ENCODE data around the gene EMSY. TPM values are rescaled to one million over a fixed set of nuclear protein-coding genes. Genes with fewer than 3 reads are reported as not detected.

EMSY gene
- total and polyA plus RNA-seq, 2 donors (not counting 1 experiment from before 2014, with no cell fraction given), result 27.4 to 59.7 TPM

- H3K27me3 ChIP-seq (replicated peaks in 1 of 4; ENCODE audit: control extremely low read depth in 1 of 4, control insufficient read depth in 3 of 4, insufficient read depth in 4 of 4, low read length in 3 of 4), result no peaks in the 10 kb centered on the region
- H3K4me3 ChIP-seq (ENCODE audit: control extremely low read depth in 1 of 5, extremely low read depth in 1 of 5, insufficient read depth in 1 of 5, low read depth in 2 of 5, low read length in 4 of 5), result no peak overlapping the region
- ATAC-seq (ENCODE audit: low read depth) (peak; percentile 56), DNase-seq (peak; percentile 66)
- Mint-ChIP-seq H3K9me3 (ENCODE audit: insufficient read depth) (no peaks in the 10 kb centered on the region), H3K4me3 (no peak overlapping the region), H3K4me1 (peaks cover 26% of the 10 kb centered on the region), H3K27ac (peak overlapping the region; percentile 34), H3K27me3 (no peaks in the 10 kb centered on the region)
- H3K4me1 ChIP-seq (ENCODE audit: control insufficient read depth in 2 of 2, insufficient read depth in 2 of 2, low read length in 2 of 2), result peaks cover 11 to 17% of the 10 kb centered on the region in 2 donors
- ChIA-PET POLR2A (interaction anchor here (0.7 kb wide), 1 partner anchor 84 kb away, joined by 3 read pairs; no protein-coding TSS in a partner anchor), CTCF (interaction anchor here (1.0 to 2.9 kb wide), 5 partner anchors 10 to 133 kb away, joined by 3 to 12 read pairs (median 4); no protein-coding TSS in a partner anchor)
- 46% methylated on average over 24 of the region's 25 CpGs for WGBS (ENCODE audit: insufficient coverage)
- H3K4me2 ChIP-seq (replicated peaks; ENCODE audit: low read depth, low read length, poor library complexity, severe bottlenecking), result peak overlapping the region; percentile 57
- H3K9ac ChIP-seq (ENCODE audit: low read length), result no peak overlapping the region
- intact Hi-C loops (cut with micrococcal nuclease), result loop anchor here (10.0 kb wide), 1 partner anchor 46 kb away; no protein-coding TSS in a partner anchor
- H3K27ac ChIP-seq (ENCODE audit: low read length in 2 of 2), result no peak overlapping the region
- no peak for TF ChIP-seq EZH2 (IDR thresholded peaks at IDR 0.05; ENCODE audit: borderline replicate concordance, insufficient read depth, low read depth, low read length, poor library complexity, severe bottlenecking)
- TF ChIP-seq, protein P1, sequence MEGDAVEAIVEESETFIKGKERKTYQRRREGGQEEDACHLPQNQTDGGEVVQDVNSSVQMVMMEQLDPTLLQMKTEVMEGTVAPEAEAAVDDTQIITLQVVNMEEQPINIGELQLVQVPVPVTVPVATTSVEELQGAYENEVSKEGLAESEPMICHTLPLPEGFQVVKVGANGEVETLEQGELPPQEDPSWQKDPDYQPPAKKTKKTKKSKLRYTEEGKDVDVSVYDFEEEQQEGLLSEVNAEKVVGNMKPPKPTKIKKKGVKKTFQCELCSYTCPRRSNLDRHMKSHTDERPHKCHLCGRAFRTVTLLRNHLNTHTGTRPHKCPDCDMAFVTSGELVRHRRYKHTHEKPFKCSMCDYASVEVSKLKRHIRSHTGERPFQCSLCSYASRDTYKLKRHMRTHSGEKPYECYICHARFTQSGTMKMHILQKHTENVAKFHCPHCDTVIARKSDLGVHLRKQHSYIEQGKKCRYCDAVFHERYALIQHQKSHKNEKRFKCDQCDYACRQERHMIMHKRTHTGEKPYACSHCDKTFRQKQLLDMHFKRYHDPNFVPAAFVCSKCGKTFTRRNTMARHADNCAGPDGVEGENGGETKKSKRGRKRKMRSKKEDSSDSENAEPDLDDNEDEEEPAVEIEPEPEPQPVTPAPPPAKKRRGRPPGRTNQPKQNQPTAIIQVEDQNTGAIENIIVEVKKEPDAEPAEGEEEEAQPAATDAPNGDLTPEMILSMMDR (IDR thresholded peaks at IDR 0.05), result no peak
- H3K9me3 ChIP-seq (ENCODE audit: control extremely low read depth in 1 of 3, control insufficient read depth in 2 of 3, insufficient read depth in 1 of 3, low read length in 2 of 3), result no peaks in the 10 kb centered on the region
- H4K20me1 ChIP-seq (ENCODE audit: control insufficient read depth, insufficient read depth, low read length, poor library complexity, severe bottlenecking), result no peaks in the 10 kb centered on the region
- H2AFZ ChIP-seq (ENCODE audit: insufficient read depth, low read depth, low read length, poor library complexity, severe bottlenecking), result peak overlapping the region; percentile 59
- H3K79me2 ChIP-seq (ENCODE audit: control insufficient read depth, insufficient read depth, low read length), result no peaks in the 10 kb centered on the region
- no peaks in the 10 kb centered on the region for H3K36me3 ChIP-seq (replicated peaks in 1 of 2; ENCODE audit: control extremely low read depth in 1 of 2, control insufficient read depth in 1 of 2, extremely low read depth in 1 of 2, insufficient read depth in 2 of 2, low read length in 1 of 2)
Observed at GRCh38 chr11:76588455-76589325, 143.9 kb downstream of the EMSY start.

DNA sequence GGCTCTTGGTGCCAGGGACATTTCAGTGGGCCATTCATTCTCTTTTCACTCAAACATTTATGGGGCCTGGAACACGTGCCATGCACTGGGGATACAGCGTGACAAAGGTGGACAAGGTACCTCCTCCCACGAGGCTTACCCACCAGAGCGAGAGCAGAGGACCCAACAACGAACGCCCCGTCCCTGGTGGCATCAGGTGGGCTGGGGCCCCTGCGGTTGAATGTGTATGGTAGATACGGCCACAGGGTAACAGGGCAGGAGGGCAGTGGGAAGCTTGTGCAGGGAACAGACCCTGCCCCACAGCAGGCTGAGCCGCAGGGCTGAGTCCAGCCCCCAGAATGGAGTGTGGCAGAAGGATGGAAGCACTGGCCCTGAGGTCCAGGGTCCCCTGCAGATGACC is 144.7 kb downstream of the EMSY start:
- Histone ChIP-seq H3K27ac (ENCODE audit: low read length in 2 of 2) (no peak overlapping the region), H3K79me2 (ENCODE audit: control insufficient read depth, insufficient read depth, low read length) (no peaks in the 10 kb centered on the region), H3K27me3 (replicated peaks in 1 of 4; ENCODE audit: control extremely low read depth in 1 of 4, control insufficient read depth in 3 of 4, insufficient read depth in 4 of 4, low read length in 3 of 4) (no peaks in the 10 kb centered on the region), H3K36me3 (replicated peaks in 1 of 2; ENCODE audit: control extremely low read depth in 1 of 2, control insufficient read depth in 1 of 2, extremely low read depth in 1 of 2, insufficient read depth in 2 of 2, low read length in 1 of 2) (no peaks in the 10 kb centered on the region), H2AFZ (ENCODE audit: insufficient read depth, low read depth, low read length, poor library complexity, severe bottlenecking) (no peak overlapping the region), H3K4me2 (replicated peaks; ENCODE audit: low read depth, low read length, poor library complexity, severe bottlenecking) (no peak overlapping the region), H3K4me1 (ENCODE audit: control insufficient read depth in 2 of 2, insufficient read depth in 2 of 2, low read length in 2 of 2) (peaks cover 11 to 18% of the 10 kb centered on the region in 2 donors), H3K4me3 (ENCODE audit: control extremely low read depth in 1 of 5, extremely low read depth in 1 of 5, insufficient read depth in 1 of 5, low read depth in 2 of 5, low read length in 4 of 5) (no peak overlapping the region), H3K9me3 (ENCODE audit: control extremely low read depth in 1 of 3, control insufficient read depth in 2 of 3, insufficient read depth in 1 of 3, low read length in 2 of 3) (no peaks in the 10 kb centered on the region), H4K20me1 (ENCODE audit: control insufficient read depth, insufficient read depth, low read length, poor library complexity, severe bottlenecking) (no peaks in the 10 kb centered on the region), H3K9ac (ENCODE audit: low read length) (no peak overlapping the region)
- ATAC-seq (ENCODE audit: low read depth) (no peak), DNase-seq (no peak)
- ChIA-PET POLR2A (no interaction called here), CTCF (interaction anchor here (2.5 to 2.9 kb wide), 2 partner anchors 9 to 85 kb away, joined by 5 to 12 read pairs; no protein-coding TSS in a partner anchor)
- Mint-ChIP-seq H3K9me3 (ENCODE audit: insufficient read depth) (no peaks in the 10 kb centered on the region), H3K4me3 (no peak overlapping the region), H3K27ac (peak overlapping the region; percentile 34), H3K27me3 (no peaks in the 10 kb centered on the region), H3K4me1 (peaks cover 26% of the 10 kb centered on the region)
- WGBS (ENCODE audit: insufficient coverage), result 98% methylated on average over 10 of the region's 10 CpGs
- TF ChIP-seq EZH2 (IDR thresholded peaks at IDR 0.05; ENCODE audit: borderline replicate concordance, insufficient read depth, low read depth, low read length, poor library complexity, severe bottlenecking), result no peak
- TF ChIP-seq, protein P1 (IDR thresholded peaks at IDR 0.05), result no peak
- intact Hi-C loops (cut with micrococcal nuclease), result loop anchor here (10.0 kb wide), 1 partner anchor 45 kb away; no protein-coding TSS in a partner anchor
